Peyer's patch (tissue), 4 donors: ENCODE data around the gene C1orf167.

ENCODE experiments used
- POLR2A ChIP-seq, 2 donors: fragments of 450-650 bp; IDR thresholded peaks; one replicate each; pipeline ENCODE4 v1.5.1; 2017; ENCODE audit warnings: antibody characterized with exemption in 2 of 2, mild to moderate bottlenecking in 2 of 2, moderate library complexity in 2 of 2
- TF ChIP-seq, protein P1 (sequence below), 6 experiments: fragments of 450-650 bp in 4 of 6; fragments of 200-600 bp in 2 of 6; sonication (generic) in 1 of 6; IDR thresholded peaks; one replicate each; pipeline ENCODE4 v1.5.1; 2017 to 2019; ENCODE audit warnings: antibody characterized with exemption in 6 of 6, mild to moderate bottlenecking in 3 of 6, moderate library complexity in 1 of 6

DNA sequence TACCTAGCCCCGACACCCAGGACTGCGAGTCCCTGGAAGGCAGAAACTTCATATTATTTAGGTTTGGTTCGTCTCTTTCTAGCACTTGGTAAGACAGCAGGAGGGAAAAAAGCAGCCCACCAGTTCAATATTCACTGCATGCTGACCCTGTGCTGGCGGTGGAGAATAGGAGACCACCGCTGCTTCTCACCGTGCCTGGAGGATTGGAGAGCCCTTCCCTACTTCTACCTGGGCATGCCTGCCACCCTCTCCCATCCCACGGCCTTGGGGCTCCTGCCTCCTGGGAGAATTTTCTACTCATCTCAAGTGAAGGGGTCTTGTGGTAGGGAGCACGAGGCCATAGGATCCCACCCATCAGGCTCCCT, 38.4 kb downstream of the C1orf167 start:
- TF ChIP-seq, protein P1, sequence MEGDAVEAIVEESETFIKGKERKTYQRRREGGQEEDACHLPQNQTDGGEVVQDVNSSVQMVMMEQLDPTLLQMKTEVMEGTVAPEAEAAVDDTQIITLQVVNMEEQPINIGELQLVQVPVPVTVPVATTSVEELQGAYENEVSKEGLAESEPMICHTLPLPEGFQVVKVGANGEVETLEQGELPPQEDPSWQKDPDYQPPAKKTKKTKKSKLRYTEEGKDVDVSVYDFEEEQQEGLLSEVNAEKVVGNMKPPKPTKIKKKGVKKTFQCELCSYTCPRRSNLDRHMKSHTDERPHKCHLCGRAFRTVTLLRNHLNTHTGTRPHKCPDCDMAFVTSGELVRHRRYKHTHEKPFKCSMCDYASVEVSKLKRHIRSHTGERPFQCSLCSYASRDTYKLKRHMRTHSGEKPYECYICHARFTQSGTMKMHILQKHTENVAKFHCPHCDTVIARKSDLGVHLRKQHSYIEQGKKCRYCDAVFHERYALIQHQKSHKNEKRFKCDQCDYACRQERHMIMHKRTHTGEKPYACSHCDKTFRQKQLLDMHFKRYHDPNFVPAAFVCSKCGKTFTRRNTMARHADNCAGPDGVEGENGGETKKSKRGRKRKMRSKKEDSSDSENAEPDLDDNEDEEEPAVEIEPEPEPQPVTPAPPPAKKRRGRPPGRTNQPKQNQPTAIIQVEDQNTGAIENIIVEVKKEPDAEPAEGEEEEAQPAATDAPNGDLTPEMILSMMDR (IDR thresholded peaks at IDR 0.05) = no peak
- TF ChIP-seq POLR2A (IDR thresholded peaks at IDR 0.05) = no peak
